Measurements from ENCODE around the gene GPR37L1. TPM values are rescaled to one million over a fixed set of nuclear protein-coding genes. Genes with fewer than 3 reads are reported as not detected.

The GPR37L1 gene
- total and polyA plus RNA-seq, 3 donors from 2014 or later = 0.42 to 1.6 (median 0.56) TPM

GRCh38 chr1:202112859-202113689, 9.6 kb upstream of the GPR37L1 start:
- DNase-seq = no peak
- no peak overlapping the region for H3K27ac ChIP-seq
- H3K36me3 ChIP-seq (ENCODE audit: low read depth, missing control alignments) = no peaks in the 10 kb centered on the region
- no peak overlapping the region for H3K4me3 ChIP-seq
- no peaks in the 10 kb centered on the region for H3K9me3 ChIP-seq
- intact Hi-C loops (cut with DNase I; ENCODE audit: low total_unique reads) = no loop called here
- H3K4me1 ChIP-seq = peaks cover 20% of the 10 kb centered on the region
- TF ChIP-seq CTCF (IDR thresholded peaks at IDR 0.05) (no peak), POLR2A (IDR thresholded peaks at IDR 0.05) (no peak)
- WGBS, 2 donors = 4 to 17% methylated on average over 3 to 5 of the region's 5 CpGs
- no peaks in the 10 kb centered on the region for H3K27me3 ChIP-seq

- DNase-seq = no peak
- H3K27me3 ChIP-seq = no peaks in the 10 kb centered on the region
- H3K9me3 ChIP-seq = no peaks in the 10 kb centered on the region
- peaks cover 12% of the 10 kb centered on the region for H3K4me1 ChIP-seq
- H3K36me3 ChIP-seq (ENCODE audit: low read depth, missing control alignments) = no peaks in the 10 kb centered on the region
- WGBS, 2 donors = 52 to 92% methylated on average over 2 of the region's 2 CpGs
- H3K4me3 ChIP-seq = no peak overlapping the region
- no peak overlapping the region for H3K27ac ChIP-seq
- intact Hi-C loops (cut with DNase I; ENCODE audit: low total_unique reads) = no loop called here
- TF ChIP-seq POLR2A (IDR thresholded peaks at IDR 0.05) = no peak
- no peak for TF ChIP-seq CTCF (IDR thresholded peaks at IDR 0.05)
These were observed 8.9 kb upstream of the GPR37L1 start for GRCh38 chr1:202113690-202114300.

- intact Hi-C loops (cut with DNase I; ENCODE audit: low total_unique reads) = no loop called here
- WGBS, 2 donors = 94 to 96% methylated on average over 8 of the region's 8 CpGs
These were observed 6.4 kb upstream of the GPR37L1 start for GRCh38 chr1:202116287-202116686.

GRCh38 chr1:202117898-202118371, 4.8 kb upstream of the GPR37L1 start:
- Histone ChIP-seq H3K36me3 (ENCODE audit: low read depth, missing control alignments) (no peaks in the 10 kb centered on the region), H3K9me3 (no peaks in the 10 kb centered on the region), H3K27ac (no peak overlapping the region), H3K27me3 (no peaks in the 10 kb centered on the region), H3K4me3 (no peak overlapping the region), H3K4me1 (peaks cover 15% of the 10 kb centered on the region)
- intact Hi-C loops (cut with DNase I; ENCODE audit: low total_unique reads) = no loop called here
- WGBS, 2 donors = 79 to 82% methylated on average over 10 of the region's 10 CpGs
- DNase-seq = no peak
- TF ChIP-seq POLR2A (IDR thresholded peaks at IDR 0.05) = no peak
- TF ChIP-seq CTCF (IDR thresholded peaks at IDR 0.05) = no peak

More at GRCh38 chr1:202116287-202116686, 6.4 kb upstream of the GPR37L1 start:
- no peak overlapping the region for H3K27ac ChIP-seq
- peaks cover 12% of the 10 kb centered on the region for H3K4me1 ChIP-seq
- no peaks in the 10 kb centered on the region for H3K9me3 ChIP-seq
- no peaks in the 10 kb centered on the region for H3K36me3 ChIP-seq (ENCODE audit: low read depth, missing control alignments)
- DNase-seq = no peak
- no peak for TF ChIP-seq CTCF (IDR thresholded peaks at IDR 0.05)
- no peak for TF ChIP-seq POLR2A (IDR thresholded peaks at IDR 0.05)
- H3K4me3 ChIP-seq = no peak overlapping the region
- H3K27me3 ChIP-seq = no peaks in the 10 kb centered on the region

Data from testis (tissue), 3 donors.